HUES48 (cell line): Measurements from ENCODE around the gene LMTK3.

Experiments
- H3K27ac ChIP-seq: one replicate; pipeline ENCODE4 v1.7.0; 2013; ENCODE audit warnings: low read depth, low read length, inconsistent platforms
- H3K27me3 ChIP-seq: 2 replicates; pipeline ENCODE4 v1.6.1; 2013; ENCODE audit warnings: mild to moderate bottlenecking, low read length; ENCODE audit not compliant: control insufficient read depth, insufficient read depth
- H3K36me3 ChIP-seq: 2 replicates; pipeline ENCODE4 v1.6.1; 2013; ENCODE audit warnings: low read length; ENCODE audit not compliant: control insufficient read depth, insufficient read depth
- H3K4me1 ChIP-seq: 2 replicates; pipeline ENCODE4 v1.6.1; 2013; ENCODE audit warnings: mild to moderate bottlenecking, low read length; ENCODE audit not compliant: control insufficient read depth, insufficient read depth
- H3K4me3 ChIP-seq: 2 replicates; pipeline ENCODE4 v1.5.1; 2013; ENCODE audit warnings: mild to moderate bottlenecking, low read depth, low read length
- H3K9ac ChIP-seq: 2 replicates; pipeline ENCODE4 v1.6.1; 2013; ENCODE audit warnings: mild to moderate bottlenecking, low read depth, low read length, moderate library complexity
- H3K9me3 ChIP-seq: 2 replicates; pipeline ENCODE4 v1.6.1; 2013; ENCODE audit warnings: low read length; ENCODE audit not compliant: control insufficient read depth, insufficient read depth

LMTK3 gene

DNA sequence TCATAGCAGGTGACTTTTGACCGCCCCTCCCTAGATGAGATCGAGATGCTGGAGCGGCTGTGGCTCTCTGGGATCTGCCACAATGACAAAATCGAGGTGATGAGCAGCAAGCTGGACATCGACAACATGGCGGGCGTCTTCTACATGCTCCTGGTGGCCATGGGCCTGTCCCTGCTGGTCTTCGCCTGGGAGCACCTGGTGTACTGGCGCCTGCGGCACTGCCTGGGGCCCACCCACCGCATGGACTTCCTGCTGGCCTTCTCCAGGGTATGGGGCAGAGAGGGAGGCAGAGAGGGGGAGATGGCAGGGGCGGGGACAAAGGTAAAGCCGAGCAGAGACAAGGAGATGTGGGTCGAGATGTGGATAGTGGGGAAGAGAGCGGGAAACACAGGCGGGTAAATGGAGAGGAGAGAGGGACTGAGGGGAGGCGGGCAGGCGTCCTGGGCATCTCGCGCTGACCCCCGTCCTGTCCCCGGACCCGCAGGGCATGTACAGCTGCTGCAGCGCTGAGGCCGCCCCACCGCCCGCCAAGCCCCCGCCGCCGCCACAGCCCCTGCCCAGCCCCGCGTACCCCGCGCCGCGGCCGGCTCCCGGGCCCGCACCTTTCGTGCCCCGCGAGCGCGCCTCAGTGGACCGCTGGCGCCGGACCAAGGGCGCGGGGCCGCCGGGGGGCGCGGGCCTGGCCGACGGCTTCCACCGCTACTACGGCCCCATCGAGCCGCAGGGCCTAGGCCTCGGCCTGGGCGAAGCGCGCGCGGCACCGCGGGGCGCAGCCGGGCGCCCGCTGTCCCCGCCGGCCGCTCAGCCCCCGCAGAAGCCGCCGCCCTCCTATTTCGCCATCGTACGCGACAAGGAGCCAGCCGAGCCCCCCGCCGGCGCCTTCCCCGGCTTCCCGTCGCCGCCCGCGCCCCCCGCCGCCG is 69.3 kb downstream of the LMTK3 start:
- H3K4me1 ChIP-seq, result peaks cover 10% of the 10 kb centered on the region; the same call in 1 of the 2 replicates
- no peak overlapping the region for H3K27ac ChIP-seq
- peaks cover 8% of the 10 kb centered on the region for H3K36me3 ChIP-seq
- no peak overlapping the region for H3K9ac ChIP-seq
- H3K4me3 ChIP-seq, result no peak overlapping the region
- H3K9me3 ChIP-seq, result no peaks in the 10 kb centered on the region
- H3K27me3 ChIP-seq, result peaks cover 25% of the 10 kb centered on the region

DNA sequence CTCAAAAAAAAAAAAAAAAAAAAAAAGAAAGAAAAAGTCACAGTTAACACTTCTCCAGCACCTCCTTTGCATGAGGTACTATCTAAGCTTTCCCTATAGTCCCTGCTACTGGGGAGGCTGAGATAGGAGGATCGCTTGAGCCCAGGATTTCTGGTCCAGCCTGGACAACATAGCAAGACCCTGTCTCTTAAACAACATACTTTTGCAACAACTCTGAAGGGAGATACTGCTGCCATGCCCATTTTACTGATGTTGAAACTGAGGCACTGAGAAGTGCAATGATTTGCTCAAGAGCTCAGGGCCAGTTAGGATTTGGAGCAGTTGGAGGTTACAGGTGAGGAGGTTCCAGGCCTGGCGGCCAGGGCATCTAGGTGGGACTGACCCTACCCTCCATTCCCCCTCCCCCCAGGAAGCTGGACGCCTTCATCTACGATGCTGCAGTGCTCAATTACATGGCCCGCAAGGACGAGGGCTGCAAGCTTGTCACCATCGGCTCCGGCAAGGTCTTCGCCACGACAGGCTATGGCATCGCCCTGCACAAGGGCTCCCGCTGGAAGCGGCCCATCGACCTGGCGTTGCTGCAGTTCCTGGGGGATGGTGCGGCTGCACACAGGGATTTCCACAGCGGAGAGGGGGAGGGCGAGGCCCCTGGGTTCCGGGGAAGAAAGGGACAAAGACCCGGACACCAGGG is 70.1 kb downstream of the LMTK3 start:
- Histone ChIP-seq H3K27ac (no peak overlapping the region), H3K9ac (no peak overlapping the region), H3K36me3 (0 out of 2 replicates have a peak, but pooled peaks cover under 1% of the 10 kb centered on the region), H3K27me3 (peaks cover 25% of the 10 kb centered on the region), H3K4me3 (no peak overlapping the region), H3K9me3 (no peaks in the 10 kb centered on the region), H3K4me1 (peaks cover 11% of the 10 kb centered on the region; the same call in 1 of the 2 replicates)

DNA sequence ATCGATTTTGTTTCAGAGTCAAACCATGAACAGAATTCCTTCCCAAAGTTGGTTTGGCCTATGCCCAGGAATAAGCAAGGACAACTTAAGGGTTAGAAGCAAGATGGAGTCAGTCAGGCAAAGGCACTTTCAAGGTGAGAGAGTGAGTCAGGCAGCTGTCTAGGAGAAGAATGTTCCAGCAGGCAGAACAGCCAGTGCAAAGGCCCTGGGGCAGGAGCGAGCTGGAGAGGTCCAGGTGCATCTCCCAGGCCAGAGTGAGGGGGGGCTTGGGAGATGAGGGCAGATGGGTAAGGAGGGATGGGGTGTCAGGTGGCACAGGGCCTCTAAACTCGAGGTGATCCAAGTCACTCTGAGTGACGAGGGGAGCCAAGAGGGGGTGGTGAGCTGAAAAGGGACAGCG is 75.0 kb downstream of the LMTK3 start:
- no peaks in the 10 kb centered on the region for H3K9me3 ChIP-seq
- 0 out of 2 replicates have a peak, but pooled peaks cover 4% of the 10 kb centered on the region for H3K4me1 ChIP-seq
- H3K4me3 ChIP-seq, result no peak overlapping the region
- no peaks in the 10 kb centered on the region for H3K36me3 ChIP-seq
- H3K9ac ChIP-seq, result no peak overlapping the region
- H3K27me3 ChIP-seq, result peaks cover 2% of the 10 kb centered on the region
- no peak overlapping the region for H3K27ac ChIP-seq
